ENCODE results near the gene CIAO2A.
"Not testable (repeated sequence)": the region's sequence is repeated elsewhere in the genome, so short reads cannot be mapped to it uniquely, and the experiment has no call there.

Gene CIAO2A

GRCh38 chr15:64111679-64112050 lies 18.0 kb upstream of the CIAO2A start:
- DNase-seq = no peak

DNA sequence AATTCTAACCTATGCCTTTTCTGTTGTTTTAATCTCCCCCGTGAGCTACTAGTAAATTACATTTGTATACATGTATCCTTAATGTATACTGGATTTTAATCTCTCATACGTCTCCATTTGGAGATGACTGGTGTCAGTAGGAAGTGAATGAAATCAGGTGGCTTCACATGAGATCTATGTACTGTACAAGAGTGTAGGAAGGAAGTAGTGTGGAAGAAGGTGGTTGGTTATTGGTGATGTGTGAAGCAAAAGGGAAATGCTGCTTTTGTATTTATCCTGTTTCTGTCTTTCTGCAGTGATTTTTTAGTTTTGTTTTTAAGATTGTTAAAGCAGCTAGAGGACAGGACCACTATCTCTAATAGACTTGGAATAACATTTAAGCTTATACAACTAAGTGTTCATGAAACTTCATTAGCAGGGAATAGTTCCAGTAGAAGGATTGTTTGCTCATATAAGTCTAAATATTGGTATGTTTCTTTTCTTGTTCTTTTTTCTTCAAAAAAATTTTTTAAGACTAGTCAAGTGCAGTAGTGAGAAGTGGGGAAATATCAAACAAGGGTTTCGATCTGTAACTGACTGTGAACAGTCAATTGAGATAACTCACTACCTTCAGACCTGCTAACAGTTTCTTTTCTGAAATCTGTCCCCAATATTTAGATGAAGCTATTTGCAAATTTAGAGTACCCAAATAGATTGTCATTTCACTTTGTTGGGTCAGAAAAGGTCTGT lies 17.5 kb upstream of the CIAO2A start:
- no peak for DNase-seq

GRCh38 chr15:64110108-64110701 lies 16.6 kb upstream of the CIAO2A start:
- not testable (repeated sequence) for DNase-seq

GRCh38 chr15:64107337-64107736 lies 13.7 kb upstream of the CIAO2A start:
- no peak for DNase-seq

GRCh38 chr15:64105113-64105704 lies 11.6 kb upstream of the CIAO2A start:
- no peak for DNase-seq

GRCh38 chr15:64102497-64102896 lies 8.9 kb upstream of the CIAO2A start:
- no peak for DNase-seq

DNA sequence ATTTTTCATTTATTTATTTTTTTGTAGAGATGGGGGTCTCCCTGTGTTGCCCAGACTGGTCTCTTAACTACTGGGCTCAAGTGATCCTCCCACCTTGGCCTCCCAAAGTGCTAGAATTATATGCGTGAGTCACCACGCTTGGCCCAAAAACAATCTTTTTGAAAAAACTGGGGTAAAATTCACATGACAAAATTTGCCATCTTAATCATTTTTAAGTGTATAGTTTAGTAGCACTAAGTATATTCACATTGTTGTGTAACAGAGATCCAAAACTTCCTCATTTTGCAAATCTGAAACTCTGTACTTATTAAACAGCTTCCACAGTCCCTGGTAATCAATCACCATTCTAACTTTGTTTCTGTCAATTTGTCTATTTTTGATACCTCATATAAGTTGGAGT lies 7.3 kb upstream of the CIAO2A start:
- DNase-seq = no peak

GRCh38 chr15:64099379-64099778 lies 5.7 kb upstream of the CIAO2A start:
- DNase-seq = no peak

DNA sequence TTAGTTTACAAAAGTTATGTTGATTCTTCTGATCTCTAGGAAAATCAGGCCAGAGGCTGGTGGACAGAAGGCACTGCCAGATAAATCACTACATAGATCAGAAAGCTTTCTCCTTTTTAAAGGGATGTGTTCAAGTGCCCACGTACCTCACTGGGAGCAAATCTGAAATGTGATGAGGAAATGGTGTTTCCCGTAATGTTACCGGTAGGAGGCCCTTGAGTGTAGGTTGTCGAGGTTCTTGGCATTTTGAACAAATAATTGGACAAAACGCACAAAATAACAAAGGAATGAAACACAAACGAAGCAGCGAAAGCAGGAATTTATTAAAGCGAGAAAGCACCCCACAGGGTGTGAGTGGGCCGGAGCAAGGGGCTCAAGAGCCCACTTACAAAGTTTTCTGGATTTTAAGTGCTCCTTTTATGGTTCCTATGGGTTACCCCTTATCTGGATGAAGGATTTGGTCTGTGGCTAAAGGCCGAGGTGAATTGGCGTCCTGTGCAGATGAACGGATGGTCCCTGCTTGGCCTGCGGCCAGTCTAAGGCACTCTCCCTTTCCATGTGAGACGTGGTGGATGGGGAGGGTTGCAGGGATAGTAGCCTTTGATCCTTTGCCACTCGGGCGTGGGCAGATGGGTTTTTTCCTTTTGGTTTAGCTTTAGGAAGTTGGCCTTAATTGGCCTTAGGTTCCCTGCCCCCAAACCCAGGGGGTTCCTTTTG lies 3.2 kb upstream of the CIAO2A start:
- DNase-seq = no peak

DNA sequence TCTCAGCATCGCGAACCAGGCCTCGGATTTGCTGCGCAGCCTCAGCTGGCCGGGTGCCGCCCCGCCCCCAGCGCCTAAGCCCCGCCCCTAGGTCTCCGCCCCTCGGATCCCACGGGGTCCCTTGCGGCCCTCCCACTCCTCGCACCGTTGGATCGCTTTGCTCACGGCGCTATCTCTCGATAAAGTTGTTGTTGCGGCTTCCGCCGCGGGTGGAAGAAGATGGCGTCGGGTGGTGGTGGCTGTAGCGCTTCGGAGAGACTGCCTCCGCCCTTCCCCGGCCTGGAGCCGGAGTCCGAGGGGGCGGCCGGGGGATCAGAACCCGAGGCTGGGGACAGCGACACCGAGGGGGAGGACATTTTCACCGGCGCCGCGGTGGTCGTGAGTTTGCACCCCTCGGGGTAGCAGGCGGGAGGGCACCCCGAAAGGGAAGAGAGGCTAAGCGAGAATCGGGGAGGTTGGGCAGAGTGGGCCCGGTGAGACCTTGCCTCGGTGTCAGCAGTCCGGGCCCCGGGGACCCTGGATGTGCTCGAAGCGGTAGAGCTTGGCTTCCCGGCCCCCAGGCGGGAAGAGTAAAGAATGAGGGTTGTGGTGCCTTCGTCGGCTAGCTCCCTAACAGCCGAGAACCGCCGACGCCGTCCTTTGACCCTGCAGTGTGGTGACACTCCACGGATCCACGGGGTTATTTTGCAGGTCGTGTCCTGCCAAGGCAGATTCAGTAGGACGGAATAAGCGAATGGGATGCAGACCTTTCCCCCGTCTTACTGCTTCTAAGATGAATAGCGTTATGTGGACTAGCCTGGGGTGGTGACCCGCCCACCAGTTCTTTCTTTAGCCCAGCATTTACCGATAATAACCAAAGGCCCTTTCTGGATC lies 2.4 kb upstream of the CIAO2A start, which contains the start of gene SNX1:
TSS of gene SNX1 (plus strand) at position 188 of the 873 bp plus-strand sequence. CDS start at position 220, 32 bp downstream.
- DNase-seq = peak; percentile 99

DNA sequence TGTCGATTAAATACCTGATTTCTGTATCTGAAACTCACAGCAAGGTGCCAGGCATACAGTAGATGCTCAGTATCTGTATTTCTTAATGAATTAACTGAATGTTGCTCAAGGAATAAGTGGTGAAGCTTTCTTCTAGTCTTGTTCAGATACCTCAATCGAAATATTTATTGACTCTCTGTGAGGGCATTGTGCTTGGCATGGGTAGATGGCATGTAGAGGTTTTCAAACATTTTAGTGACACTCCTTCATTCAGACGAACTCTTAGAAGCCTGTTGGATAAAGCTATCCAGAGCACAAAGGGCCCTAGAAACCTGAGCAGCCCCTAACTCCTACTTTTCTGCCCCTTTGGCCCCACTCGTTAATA lies 1.8 kb upstream of the CIAO2A start:
- DNase-seq = no peak

GRCh38 chr15:64092864-64093626 lies 593 bp downstream of the CIAO2A start:
- DNase-seq = peak; percentile 63

- no peak for DNase-seq
Measured at GRCh38 chr15:64092075-64092820, 1.4 kb downstream of the CIAO2A start.

- DNase-seq = no peak
Measured at GRCh38 chr15:64090527-64090926, 3.1 kb downstream of the CIAO2A start.

- no peak for DNase-seq
Measured at GRCh38 chr15:64089543-64090280, 3.9 kb downstream of the CIAO2A start.

- DNase-seq = no peak
Measured at GRCh38 chr15:64082757-64083156, 10.9 kb downstream of the CIAO2A start.

GRCh38 chr15:64073496-64073895 lies 20.1 kb downstream of the CIAO2A start:
- not testable (repeated sequence) for DNase-seq

DNA sequence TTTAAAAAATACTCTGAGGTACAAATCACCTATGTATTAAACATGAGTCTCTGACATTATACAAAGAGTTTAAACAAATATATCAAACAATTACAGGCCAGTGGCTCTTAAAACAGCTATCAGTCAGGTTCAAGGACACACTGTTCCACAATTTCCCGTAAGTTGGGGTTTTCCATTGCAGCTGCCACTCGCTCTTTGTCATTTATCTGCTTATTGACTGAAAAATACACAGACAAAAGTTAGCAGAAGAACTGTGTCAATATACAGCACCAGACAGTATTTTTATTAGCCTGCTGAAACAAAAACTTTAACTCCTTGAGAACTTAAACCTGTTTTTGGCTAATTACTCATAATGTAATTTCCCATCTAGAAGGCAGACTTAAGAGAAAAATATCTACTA lies 20.8 kb downstream of the CIAO2A start:
- no peak for DNase-seq

GRCh38 chr15:64071931-64072765 lies 21.5 kb downstream of the CIAO2A start:
- no peak for DNase-seq

Measured in stimulated activated CD8-positive, alpha-beta memory T cell treated with anti-CD3 and anti-CD28 coated beads, Interleukin-4, amount 100 ng/mL, for 48 hours (primary cell).